ENCODE results near the gene ADPRS.

ADPRS gene, protein sequence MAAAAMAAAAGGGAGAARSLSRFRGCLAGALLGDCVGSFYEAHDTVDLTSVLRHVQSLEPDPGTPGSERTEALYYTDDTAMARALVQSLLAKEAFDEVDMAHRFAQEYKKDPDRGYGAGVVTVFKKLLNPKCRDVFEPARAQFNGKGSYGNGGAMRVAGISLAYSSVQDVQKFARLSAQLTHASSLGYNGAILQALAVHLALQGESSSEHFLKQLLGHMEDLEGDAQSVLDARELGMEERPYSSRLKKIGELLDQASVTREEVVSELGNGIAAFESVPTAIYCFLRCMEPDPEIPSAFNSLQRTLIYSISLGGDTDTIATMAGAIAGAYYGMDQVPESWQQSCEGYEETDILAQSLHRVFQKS

DNA sequence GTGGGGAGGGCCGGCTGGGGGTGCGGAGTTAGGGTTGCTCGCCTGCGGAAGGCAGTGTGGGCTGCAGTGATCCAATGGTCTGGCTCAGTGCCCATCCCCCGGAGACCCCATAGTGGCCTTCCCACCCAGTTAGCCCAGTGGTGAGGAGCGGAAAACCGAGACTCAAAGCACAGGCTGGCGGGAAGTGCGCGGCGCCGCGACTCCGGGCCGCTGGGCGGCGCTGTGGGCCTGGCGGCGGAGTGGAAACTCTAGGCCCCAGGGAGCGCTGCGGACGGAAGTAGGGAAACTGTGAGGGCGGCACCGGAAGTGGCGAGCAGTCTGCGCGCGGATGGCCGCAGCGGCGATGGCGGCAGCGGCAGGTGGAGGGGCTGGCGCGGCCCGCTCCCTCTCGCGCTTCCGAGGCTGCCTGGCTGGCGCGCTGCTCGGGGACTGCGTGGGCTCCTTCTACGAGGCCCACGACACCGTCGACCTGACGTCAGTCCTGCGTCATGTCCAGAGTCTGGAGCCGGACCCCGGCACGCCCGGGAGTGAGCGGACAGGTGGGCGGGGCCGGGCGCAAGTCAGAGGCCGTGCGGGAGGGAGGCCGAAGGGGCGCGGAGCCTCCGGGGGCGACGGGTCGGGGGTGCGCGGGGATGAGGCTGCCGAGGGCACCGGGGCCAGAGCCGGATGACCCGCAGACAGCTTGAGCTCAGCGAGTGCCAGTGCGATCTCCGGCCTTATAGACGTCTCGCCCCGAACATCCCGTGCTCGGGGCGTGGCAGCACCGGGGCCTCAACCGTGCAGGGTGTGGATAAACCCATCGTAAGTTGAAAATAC lies at the start of gene ADPRS:
Gene ADPRS (plus strand): TSS at position 316 of the 816 bp plus-strand sequence. CDS start 13 bp downstream, at position 329.
- peak; percentile 97 for DNase-seq

- no peak for DNase-seq
Observed at GRCh38 chr1:36040238-36040637, 48.5 kb upstream of the ADPRS start.

DNA sequence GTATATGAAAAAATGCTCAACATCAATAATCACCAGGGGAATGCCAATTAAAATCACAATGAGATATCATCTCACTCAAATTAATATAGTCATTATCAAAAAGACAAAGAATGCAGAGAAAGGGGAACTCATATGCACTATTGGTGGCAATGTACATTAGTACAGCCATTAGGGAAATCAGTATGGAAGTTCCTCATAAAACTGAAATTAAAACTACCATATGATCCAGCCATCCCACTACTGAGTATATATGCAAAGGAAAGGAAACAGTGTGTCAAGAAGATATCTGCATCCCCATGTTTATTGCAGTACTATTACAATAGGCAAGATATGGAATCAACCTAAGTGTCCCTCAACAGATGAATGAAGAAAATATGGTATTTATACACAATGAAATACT lies 36.9 kb upstream of the ADPRS start:
- DNase-seq = no peak

- DNase-seq = no peak
Observed at GRCh38 chr1:36053978-36054377, 34.7 kb upstream of the ADPRS start.

GRCh38 chr1:36055706-36056105 lies 33.0 kb upstream of the ADPRS start:
- DNase-seq = no peak

- no peak for DNase-seq
Observed at GRCh38 chr1:36062315-36062714, 26.4 kb upstream of the ADPRS start.

DNA sequence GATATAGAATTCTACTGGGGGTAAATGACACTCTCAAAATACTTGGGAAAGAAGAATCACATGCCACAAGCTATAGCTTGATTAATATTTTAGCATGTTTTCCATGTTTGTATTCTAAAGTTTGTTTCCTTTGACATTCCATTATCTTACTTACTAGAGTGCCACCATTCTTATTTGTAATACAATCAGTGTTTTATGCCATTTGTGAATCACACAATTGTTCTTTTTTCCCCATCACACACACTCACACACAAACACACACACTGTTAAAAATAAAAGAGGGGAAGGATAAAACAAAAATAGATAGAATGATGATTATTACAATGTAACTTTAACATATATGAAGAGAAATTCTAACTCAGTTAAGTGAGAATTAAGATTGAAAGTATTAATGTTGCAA lies 20.8 kb upstream of the ADPRS start:
- no peak for DNase-seq

DNA sequence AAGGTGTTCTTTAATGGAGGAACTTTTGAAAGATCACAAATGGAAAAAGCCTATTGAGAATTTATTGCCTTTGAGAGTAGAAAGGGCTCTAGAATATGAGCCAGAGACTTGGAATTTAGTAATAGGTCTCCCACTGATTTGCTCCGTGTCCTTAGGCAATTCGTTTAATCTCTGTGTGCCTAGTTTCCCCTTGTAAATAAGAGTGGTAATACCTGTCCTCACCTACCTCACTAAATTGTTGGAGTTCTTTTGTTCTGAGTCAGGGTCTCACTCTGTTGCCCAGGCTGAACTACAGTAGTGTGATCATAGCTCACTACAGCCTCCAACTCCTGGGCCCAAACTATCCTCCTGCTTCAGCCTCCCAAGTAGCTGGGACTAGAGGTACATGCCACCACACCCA lies 19.8 kb upstream of the ADPRS start:
- DNase-seq = no peak

DNA sequence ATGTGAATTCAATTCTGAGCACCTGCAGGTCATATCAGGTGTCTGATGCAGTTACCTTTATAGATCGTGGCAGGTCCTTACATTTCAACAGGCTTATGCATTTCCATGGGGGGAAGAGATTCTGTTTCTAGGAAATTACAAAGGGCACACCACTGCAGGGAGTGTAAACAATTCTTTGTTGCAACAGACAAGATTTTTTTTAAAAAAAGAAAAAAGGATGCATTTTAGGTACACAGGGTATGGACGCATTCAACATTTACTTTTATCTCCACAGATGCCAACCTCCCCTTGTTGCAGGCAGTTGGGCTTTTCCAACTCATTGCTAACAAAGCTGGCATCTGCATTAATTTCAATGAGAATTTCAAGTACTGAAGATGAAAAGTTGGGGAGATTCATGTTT lies 18.3 kb upstream of the ADPRS start:
- DNase-seq = no peak

GRCh38 chr1:36076979-36077573 lies 11.6 kb upstream of the ADPRS start:
- DNase-seq = no peak

DNA sequence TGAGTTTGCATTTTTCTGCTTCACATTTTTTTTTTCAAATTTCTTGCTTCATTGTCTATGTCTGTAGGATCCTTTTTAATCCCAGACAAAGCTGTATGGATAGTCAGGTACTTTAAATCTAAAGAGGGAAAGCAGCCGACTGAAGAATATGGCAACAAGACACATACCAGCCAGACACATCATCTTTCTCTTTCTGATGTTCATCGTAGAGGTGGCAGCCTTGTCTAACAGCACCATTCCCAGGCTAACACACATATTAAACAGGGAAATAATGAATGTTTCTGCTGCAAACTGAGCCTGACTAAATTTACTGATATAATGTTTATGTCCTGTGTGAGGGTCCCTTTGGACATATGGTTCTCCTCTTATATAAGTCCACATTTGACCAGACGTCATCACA lies 8.5 kb upstream of the ADPRS start:
- DNase-seq = no peak

GRCh38 chr1:36080801-36081200 lies 7.9 kb upstream of the ADPRS start:
- no peak for DNase-seq

DNA sequence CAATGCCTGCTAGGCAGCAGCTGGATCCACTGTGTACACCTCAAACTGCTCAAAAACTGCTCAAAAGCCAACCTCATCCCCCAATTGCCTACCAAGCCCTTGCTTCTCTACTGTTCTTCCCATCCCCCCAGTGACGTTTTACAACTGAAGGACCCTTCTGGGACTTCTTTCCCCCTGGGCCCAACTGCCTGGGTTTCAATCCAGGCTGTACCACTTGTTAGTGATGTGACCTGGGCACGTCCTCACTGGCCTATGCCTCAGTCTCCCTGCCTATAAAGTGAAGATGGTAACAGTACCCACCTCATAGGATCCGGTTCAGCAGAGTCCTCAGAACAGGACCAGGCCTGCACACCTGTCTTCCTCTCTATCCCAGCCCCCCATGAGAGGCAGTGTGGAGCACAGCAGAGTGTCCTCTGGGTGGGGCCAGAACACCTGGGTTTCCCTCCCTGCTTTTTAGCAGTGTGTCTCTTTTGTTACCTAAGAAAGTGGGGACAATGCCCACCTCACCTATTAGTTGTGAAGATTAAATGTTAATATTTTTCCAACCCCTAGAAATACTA lies 6.7 kb upstream of the ADPRS start:
- DNase-seq = no peak

- no peak for DNase-seq
Observed at GRCh38 chr1:36083219-36083618, 5.5 kb upstream of the ADPRS start.

DNA sequence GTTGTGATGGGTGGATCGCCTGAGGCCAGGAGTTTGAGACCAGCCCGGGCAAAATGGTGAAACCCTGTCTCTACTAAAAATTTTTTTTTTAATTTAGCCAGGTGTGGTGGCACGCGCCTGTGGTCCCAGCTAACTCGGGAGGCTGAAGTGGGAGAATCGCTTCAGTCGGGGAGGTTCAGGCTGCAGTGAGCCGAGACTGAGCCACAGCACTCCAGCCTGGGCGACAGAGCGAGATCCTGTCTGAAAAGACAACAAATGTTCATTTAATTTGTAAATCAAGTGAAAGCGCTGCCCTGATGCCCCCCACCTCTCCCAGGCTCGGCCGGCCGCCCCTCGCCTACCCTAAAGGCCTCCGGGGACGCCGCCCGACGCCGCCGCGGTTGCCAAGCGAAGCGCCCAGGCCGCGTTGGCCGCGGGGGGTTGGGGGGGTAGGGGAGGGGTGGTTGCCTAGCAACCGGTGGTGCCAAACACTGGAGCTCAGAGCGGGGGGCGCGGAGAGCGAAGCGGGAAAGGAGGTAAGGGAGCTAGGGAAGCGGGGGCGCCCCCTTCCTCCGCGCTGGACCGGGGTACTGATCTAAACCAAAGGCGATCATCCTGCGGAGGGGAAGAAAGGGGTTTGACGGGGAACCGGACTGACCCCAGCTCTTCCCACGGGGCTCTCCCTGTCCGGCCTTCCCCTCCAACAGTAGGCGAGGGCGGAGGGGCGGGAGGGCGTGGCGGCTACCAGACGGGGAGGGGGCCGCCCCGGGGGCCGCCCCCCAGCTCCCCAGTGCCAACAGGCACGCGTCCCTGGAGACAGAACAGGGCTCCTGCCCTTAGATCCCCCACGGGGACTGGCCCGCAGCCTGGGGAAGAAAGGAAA lies 4.8 kb upstream of the ADPRS start, which contains the start of gene TEKT2:
Gene TEKT2 (plus strand): TSS at position 460 of the 862 bp plus-strand sequence. CDS start 828 bp downstream, outside the sequence.
- DNase-seq = peak; percentile 63

GRCh38 chr1:36084497-36085115 lies 4.1 kb upstream of the ADPRS start:
- DNase-seq = peak; percentile 60

DNA sequence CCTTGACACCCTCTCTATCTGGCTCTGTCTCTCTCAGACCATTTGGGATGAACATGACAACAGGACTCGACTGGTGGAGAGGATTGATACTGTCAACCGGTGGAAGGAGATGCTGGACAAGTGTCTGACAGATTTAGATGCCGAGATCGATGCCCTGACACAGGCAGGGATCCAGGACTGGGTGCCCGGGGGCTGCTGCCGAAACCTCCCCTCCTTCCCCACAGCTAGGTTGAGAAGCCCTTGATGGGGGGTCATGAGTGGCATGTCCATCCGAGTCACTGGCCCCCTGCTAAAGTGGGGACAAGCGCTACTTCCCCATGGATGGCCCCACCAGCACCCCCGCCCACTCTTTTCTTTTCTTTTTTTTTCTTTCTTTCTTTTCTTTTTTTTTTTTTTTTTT lies 3.6 kb upstream of the ADPRS start:
- no peak for DNase-seq

DNA sequence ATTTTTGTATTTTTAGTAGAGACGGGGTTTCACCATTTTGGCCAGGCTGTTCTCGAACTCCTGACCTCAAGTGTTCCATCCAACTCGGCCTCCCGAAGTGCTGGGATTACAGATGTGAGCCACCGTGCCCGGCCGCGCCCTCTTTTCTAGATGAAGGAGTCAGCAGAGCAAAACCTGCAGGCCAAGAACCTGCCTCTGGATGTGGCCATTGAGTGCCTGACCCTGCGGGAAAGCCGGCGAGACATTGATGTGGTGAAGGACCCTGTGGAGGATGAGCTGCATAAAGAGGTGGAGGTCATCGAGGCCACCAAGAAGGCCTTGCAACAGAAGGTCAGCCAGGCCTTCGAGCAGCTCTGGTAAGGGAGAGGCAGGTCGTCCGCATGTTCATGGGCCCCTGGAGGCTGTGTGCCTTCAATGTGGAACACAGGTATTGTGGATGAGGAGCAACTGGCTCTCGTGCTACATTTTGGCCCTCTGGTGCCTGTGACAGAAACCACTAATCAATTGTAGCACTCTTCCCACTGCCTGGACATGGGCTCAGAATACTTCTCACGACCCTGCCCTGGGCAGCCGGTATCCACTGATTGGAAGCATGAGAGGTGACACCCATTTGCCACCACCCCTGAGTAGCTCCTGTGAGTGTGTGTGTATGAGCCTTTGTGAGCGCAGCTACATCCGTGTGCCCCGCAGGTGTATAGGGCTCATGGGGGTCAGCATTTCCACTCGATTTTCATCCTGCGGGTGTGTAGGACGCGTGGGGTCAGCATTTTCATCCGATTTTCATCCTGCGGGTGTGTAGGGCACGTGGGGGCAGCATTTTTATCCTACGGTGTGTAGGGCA lies 2.8 kb upstream of the ADPRS start:
- DNase-seq = peak; percentile 59

- peak; percentile 61 for DNase-seq
Observed at GRCh38 chr1:36086529-36087232, 2.0 kb upstream of the ADPRS start.
